NT2/D1 (cell line): Measurements from ENCODE around the gene TRIM42.

Experiments used
- YY1 ChIP-seq: IDR thresholded peaks from 2 replicates; pipeline ENCODE4 v1.6.1; 2011; ENCODE audit not compliant: insufficient read length, insufficient read depth
- ZNF274 ChIP-seq: IDR thresholded peaks from 2 replicates; pipeline ENCODE4 v1.6.1; 2011; ENCODE audit warnings: mild to moderate bottlenecking, low read depth, low read length

DNA sequence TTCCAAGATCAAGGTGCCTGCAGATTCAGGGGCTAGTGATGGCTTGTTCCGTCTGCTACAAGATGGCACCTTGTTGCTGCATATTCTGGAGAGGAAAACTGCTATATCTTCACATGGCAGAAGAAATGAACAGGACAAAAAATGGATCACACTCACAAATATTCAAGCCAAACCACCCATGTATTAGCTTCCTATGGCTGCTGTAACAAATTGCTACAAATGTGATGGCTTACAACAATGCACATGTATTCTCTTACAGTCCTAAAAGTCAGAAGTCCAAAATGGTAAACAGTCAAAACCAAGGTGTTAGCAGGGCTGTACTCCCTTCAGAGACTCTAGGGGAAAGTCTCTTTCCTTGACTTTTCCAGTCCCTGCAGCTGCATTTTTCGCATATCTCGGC is 55.8 kb downstream of the TRIM42 start:
- TF ChIP-seq ZNF274: no peak
- TF ChIP-seq YY1: no peak
